C4-2B (cell line): ENCODE data around the gene LMAN1L.

ENCODE experiments used
- H3K27ac ChIP-seq: fragments of 450-650 bp; 2 replicates; pipeline ENCODE4 v1.5.1; 2017
- CTCF ChIP-seq: fragments of 450-650 bp; conservative IDR thresholded peaks from 2 replicates; pipeline ENCODE4 v1.5.1; 2017; ENCODE audit warnings: mild to moderate bottlenecking
- ZFX ChIP-seq: fragments of 450-650 bp; IDR thresholded peaks from 2 replicates; pipeline ENCODE4 v1.6.1; 2017

Gene LMAN1L

GRCh38 chr15:74823324-74823723 lies 10.7 kb downstream of the LMAN1L start:
- no peak overlapping the region for H3K27ac ChIP-seq
- TF ChIP-seq ZFX (no peak), CTCF (no peak)

- H3K27ac ChIP-seq, result no peak overlapping the region
- no peak for TF ChIP-seq ZFX
- TF ChIP-seq CTCF, result no peak
Measured at GRCh38 chr15:74824976-74825375, 12.3 kb downstream of the LMAN1L start.

- H3K27ac ChIP-seq, result no peak overlapping the region
- TF ChIP-seq CTCF, result no peak
- no peak for TF ChIP-seq ZFX
Measured at GRCh38 chr15:74825866-74826265, 13.2 kb downstream of the LMAN1L start.

GRCh38 chr15:74826364-74826819 lies 13.8 kb downstream of the LMAN1L start, which contains the start of gene CPLX3:
Gene CPLX3 (plus strand): TSS chr15:74826627. CDS start chr15:74826704, 77 bp downstream.
- TF ChIP-seq CTCF (no peak), ZFX (no peak)
- H3K27ac ChIP-seq, result no peak within 1 kb of the TSS

GRCh38 chr15:74826921-74827320 lies 14.3 kb downstream of the LMAN1L start:
- H3K27ac ChIP-seq, result no peak overlapping the region
- TF ChIP-seq CTCF (no peak), ZFX (no peak)

GRCh38 chr15:74827614-74828013 lies 15.0 kb downstream of the LMAN1L start:
- TF ChIP-seq ZFX (no peak), CTCF (no peak)
- no peak overlapping the region for H3K27ac ChIP-seq

- H3K27ac ChIP-seq, result no peak overlapping the region
- TF ChIP-seq ZFX, result no peak
Measured at GRCh38 chr15:74828835-74829234, 16.2 kb downstream of the LMAN1L start.

- no peak for TF ChIP-seq CTCF
- no peak for TF ChIP-seq ZFX
- no peak overlapping the region for H3K27ac ChIP-seq
Measured at GRCh38 chr15:74829486-74829885, 16.9 kb downstream of the LMAN1L start.
